Activated T-cell treated with anti-CD3 and anti-CD28 coated beads for 24 hours (primary cell): ENCODE data around the gene ADGRG2.

Source experiments
- DNase-seq: peaks from one replicate; pipeline ENCODE4 v3.0.0-alpha.2; 2020; ENCODE audit warnings: low read depth

ADGRG2 gene, protein sequence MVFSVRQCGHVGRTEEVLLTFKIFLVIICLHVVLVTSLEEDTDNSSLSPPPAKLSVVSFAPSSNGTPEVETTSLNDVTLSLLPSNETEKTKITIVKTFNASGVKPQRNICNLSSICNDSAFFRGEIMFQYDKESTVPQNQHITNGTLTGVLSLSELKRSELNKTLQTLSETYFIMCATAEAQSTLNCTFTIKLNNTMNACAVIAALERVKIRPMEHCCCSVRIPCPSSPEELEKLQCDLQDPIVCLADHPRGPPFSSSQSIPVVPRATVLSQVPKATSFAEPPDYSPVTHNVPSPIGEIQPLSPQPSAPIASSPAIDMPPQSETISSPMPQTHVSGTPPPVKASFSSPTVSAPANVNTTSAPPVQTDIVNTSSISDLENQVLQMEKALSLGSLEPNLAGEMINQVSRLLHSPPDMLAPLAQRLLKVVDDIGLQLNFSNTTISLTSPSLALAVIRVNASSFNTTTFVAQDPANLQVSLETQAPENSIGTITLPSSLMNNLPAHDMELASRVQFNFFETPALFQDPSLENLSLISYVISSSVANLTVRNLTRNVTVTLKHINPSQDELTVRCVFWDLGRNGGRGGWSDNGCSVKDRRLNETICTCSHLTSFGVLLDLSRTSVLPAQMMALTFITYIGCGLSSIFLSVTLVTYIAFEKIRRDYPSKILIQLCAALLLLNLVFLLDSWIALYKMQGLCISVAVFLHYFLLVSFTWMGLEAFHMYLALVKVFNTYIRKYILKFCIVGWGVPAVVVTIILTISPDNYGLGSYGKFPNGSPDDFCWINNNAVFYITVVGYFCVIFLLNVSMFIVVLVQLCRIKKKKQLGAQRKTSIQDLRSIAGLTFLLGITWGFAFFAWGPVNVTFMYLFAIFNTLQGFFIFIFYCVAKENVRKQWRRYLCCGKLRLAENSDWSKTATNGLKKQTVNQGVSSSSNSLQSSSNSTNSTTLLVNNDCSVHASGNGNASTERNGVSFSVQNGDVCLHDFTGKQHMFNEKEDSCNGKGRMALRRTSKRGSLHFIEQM

DNA sequence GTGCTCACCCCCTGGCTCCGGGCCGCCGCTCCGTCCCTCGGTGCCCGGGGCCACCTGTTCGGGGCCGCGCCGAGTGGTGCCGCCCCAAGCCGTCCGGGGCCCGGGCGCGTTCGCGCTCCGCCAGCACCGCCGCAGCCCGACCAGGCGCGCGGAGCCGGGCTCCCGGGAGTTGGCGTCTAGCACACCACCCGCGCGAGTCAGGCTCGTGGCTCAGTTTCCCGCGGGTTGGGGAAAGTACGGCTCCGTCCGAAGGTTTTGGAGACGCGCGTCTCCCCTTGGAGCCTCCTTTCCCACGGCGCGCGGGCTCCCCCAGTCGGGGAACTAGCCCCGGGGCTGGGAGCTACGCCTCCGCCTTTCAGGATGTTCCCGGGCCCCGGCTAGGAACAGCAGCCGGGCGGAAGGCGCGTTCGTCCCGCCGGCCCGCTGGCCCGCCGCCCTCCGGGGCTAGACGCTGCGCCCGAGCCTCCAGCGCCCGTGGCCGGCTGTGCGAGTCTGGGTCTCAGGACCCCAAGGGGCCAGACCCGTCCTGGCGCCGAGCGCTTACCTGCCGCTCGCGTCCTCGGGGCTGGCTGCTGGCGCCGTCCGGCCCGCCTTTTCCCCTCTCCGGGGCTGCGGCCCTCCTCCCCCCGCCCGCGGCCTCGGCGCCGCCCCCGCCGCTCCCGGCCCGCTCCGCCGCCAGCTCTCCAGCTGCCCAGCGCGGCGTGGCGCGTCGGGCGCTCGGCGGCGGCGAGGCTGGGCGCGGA is at the start of gene ADGRG2:
Gene ADGRG2 (minus strand): TSS at position 571 of the 743 bp plus-strand sequence. CDS start 53,634 bp downstream, outside the sequence.
- DNase-seq = no peak

DNA sequence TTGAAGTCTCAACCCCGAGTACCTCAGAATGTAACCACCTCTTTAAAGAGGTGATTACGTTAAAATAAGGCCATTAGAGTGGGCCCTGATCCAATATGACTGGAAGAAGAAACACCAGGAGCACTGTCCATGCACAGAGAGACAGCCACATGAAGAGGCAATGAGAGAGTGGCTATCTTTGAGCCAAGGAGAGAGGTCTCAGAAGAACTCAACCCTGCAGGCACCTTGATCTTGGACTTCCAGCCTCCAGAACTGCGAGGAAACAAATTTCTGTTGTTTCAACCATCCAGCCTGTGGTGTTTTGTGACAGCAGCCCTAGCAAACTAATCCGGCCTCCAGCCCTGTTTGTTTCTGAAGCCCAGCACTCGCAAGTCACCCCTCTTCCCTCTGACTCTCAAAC is 46.3 kb upstream of the ADGRG2 start:
- DNase-seq = no peak

DNA sequence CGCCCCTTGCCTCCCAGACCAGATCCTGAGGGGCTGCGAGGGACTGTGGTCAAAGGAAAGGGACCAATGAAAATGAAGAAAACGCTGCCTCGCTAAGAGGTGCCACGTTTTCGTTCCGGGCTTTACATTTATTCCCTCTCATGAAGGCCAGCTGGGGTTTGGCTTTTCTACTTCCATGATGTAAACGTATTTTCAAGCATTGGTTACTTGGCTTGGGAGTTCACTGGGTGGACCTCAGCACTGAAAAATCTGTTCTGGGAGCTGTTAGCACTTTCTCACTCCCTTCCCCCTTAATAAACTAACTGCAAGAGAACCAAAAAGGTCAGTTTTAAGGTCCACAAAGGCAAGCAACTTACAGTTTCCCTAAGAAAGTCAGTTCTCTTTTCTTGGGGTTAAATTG is 40.6 kb upstream of the ADGRG2 start:
- DNase-seq = no peak

DNA sequence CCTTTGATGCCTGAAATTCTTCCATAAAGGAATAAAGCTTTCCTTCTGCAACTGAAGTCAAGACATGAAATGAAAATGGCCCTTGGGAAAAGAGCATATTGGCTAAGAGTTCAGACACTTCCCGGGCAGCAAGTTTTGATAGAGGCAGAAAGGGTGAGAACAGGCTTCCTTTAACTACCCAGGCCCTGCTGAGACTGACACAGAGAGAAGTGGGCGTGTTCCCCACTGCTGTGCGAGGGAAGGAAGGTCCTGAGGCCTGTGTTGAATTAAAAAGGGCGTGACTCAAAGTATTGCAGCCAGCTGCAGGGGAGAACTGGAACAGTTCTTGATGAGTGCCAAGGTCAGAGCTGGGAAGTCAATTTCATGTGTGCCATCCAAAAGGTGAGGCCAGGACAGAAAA is 33.9 kb upstream of the ADGRG2 start:
- DNase-seq = no peak

DNA sequence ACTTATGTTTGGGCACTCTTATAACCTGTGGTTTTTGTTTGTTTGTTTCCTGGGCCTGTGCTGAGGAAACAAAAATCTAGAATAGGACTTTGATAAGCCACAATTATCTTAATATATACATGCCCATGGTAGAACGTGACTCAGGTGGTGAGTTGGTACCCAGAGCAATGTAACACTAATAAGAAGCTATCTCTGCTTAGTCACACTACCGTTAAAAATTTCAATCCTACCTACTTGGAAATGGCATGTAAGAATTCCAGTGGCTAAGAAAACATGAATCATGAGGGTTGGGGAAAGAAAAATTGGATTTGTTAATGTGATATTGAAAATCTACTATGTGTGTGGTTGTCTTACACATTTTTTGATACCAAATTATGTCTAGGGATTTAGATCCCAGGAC is 30.5 kb upstream of the ADGRG2 start:
- DNase-seq = no peak

DNA sequence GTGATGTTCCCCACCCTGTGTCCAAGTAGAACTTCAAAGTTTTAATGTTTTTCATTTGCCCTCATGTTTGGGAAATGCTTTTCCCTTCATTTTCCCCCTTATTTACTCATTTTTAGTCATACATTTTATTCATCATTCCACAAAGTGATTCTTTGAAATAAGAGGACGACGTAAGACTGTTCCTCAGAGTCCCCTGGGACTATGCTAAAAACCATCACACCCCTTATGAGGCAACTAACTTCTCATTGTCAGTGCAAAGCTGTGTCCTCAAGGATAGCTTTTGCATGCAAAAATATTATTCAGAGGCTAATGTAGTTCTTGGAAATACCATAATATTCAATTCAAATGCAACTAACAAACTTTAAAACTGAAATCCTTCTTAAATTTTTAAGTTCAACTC is 14.8 kb upstream of the ADGRG2 start:
- DNase-seq = no peak

DNA sequence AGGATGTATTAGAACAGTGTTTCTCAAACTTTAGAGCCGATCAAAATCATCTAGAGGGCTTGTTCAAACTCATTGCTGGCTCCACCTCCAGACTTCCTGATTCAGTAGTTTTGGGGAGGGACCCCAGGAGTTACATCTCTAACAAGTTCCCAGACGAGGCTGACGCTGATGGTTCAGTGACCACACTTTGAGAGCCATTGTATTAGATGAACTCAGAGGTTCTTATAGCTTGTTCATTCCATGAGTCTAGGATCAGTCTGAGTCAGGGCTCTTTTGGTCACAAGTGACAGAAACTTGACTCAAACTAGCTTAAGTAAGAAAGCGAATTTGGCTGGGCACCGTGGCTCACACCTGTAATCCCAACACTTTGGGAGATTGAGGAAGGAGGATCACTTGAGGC is 11.5 kb upstream of the ADGRG2 start:
- DNase-seq = no peak

DNA sequence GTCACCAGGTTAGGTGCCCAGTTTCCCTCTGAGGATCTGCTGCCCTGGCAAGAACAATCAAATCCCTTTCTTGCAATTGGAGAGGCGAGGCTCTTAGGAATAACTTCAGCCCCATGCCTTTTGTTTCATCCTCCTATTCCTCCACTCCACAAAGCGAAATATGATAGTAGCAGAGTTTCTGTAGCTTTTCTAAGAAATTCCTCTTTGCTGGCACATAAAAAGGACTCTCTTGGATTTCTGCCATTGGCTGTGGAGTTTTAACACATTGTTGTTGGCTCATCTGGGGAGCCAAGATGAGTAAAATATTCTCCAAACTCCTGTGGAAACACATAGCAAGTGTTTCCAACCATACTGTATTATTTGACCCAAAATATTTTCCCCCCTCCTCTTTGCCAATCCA is 11.0 kb upstream of the ADGRG2 start:
- no peak for DNase-seq

DNA sequence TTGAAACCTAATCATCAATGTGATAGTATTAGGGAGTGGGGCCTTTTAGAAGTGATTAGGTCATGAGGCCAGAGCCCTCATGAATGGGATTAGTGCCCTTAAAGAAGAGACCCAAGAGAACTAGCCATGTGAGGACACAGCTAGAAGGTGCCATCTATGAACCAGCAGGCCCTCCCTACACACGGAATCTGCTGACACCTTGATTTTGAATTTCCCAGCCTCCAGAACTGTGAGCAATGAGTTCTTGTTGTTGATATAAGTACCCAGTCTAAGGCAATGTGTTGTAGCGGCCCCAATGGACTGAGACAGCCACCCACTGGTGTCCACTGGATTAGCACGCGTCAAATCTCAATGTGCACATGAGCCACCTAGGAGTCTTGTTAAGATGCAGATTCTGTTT is 8.4 kb upstream of the ADGRG2 start:
- DNase-seq = no peak

DNA sequence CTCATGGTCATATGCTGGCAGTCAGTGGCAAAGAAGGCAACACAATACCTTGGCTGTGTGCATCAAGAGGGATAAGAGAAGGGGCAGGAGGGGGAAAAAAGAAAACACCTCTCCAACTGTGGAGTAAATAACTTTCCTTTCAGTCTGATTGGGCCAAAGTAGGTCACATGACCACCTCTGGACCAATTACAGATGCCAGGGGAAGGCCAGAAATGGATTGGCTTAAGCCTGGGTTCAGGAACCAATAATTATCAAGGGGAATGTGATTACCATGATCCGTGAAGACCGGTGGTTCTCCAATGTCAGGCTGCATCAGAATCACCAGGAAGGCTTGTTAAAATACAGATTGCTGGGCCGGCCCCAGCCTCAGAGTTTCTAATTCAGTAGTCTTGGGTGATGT is 7.4 kb upstream of the ADGRG2 start:
- no peak for DNase-seq

DNA sequence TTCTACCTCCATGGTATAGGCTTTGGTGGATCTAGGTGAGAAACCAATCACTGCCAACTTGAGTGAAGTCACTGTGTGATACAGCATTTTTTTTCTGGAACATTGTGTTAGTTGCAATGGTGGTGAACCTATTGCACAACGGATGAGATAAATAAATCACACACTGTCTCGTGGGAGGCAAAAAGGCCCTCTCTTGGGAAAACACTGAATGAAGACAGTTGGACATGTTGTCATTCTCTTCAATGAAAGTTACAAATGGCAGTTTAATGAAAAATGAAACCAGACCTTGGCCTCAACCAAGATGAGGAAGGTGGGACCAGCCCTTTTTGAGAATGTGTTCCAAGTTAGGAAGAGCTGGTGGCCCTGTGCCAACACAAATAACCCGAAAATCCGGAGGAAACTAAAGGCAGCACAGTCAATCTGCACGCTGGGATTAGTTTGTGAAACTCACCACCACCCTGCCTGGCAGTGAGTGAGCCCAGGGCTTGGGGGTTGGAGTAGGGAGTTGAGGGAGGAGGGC is 5.4 kb upstream of the ADGRG2 start:
- DNase-seq = no peak

DNA sequence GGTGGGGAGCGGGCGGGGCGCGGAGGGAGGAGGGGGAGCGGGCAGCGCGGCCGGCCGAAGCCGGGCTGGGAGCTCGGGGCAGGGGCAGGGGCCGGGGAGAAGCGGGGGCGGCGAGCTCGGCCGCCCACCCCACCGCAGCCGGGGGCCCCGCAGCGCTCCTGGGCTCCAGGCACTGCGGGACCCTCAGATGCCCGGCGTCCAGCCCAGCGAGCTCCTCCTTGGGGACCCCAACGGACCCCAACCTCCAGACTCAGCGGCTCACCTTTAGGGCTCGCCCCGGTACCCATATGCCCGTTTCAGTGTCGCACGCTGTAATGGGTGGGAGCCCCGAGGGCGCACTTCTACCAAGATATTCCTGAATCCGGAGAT is 357 bp upstream of the ADGRG2 start:
- no peak for DNase-seq

DNA sequence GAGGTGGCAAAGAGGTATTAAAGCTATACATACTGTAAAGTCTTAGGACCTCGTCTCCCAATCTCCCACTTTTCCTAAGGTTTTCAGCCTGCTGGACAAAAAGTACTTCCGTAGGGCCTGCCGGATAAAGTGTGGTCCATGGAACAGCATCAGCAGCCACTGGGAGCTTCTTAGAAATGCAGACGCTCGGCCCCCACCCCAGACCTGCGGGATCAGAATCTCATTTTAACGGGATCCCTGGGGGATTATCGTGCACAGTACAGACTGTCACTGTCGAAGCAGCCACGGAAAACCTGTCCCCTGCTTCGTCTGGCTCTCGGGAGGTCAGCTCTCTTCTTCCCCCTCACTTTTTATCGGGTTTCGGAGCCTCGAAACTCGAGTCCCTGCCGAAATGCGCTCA is 802 bp downstream of the ADGRG2 start:
- DNase-seq = no peak

DNA sequence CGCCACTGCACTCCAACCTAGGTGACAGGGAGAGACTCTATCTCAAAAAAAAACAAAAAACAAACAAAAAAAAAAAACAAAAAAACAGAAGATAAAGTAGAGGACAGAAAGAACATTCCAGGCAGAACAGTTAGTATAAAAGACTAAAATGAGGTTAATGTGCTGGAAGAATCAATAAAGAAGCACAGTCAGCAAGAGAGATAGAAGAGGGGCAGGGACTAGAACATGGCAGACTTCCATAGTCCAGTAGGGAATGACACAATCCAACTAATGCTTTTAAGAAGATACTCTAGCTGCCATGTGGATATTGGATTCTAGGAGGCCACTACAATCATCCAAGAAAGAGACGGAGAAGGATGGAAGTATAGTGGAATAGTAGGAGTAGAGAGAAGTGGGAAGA is 11.6 kb downstream of the ADGRG2 start:
- DNase-seq = no peak

DNA sequence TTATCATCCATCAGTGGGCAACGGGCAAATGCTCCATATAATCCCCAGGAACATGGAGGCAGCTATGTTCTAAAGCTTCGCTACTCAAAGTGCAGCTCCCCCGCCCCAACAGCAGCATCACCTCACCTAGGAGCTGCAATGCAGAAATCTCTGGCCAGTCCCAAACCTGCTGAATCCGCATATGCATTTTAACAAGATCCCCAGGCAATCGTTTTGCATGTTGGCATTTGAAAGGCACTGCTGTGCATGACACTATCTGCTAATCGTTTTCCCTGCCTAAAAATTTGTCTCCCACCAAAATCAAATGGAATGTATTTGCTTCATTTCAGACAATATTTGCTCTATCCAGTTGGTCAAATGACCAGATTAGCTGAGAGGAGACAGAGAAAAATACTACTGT is 15.2 kb downstream of the ADGRG2 start:
- no peak for DNase-seq

DNA sequence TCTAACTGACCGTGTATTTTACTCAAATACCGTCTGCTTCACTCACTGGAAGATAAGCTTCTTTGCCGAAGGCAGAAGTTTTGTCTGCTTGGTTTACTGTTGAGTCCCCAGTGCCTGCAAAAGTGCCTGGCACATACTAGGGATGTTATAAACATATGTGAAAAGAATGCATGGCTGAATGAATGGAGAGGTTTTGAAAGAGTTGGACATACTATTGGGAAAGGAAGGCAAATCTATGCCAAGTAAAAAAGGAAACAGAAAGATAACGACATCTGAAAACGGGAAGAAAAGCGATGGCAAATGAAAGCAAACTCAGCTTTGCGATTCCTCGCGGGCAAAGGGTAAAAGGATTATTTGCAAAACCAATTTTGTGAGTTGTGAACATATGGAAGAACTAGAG is 21.7 kb downstream of the ADGRG2 start:
- no peak for DNase-seq

DNA sequence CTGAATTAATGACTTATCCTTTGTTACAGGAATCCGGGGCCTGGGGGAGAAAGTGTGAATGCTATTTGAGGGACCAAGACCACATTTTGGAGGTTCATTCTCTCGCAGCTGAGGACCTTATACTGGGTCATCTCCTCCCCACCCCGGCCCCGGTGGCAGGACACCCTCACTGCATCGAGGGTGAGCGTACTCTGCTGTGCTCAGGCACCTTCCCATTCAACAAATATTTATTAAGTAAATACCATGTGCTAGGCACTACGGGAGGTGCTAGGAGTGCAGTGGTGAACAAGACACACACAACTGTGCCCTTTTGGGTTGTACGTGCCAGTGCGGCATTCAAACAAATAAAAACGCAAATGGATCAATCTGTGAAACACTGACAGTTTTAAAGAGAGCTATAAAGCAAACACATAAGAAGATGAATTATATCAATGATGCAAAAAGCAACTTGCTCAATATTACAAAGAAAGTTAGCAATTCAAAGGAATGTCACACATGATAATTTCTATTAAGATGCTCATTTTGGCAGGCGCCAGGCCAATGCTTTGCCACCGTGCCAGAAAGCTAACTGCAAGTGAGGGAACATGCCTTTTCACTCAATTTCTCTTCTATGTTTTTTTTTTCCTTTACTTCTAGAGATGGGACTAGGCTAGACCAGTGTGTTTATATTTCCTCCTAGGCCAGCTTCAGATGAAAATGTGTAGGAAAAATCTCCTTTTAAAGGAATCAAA is 24.6 kb downstream of the ADGRG2 start:
- DNase-seq = no peak

DNA sequence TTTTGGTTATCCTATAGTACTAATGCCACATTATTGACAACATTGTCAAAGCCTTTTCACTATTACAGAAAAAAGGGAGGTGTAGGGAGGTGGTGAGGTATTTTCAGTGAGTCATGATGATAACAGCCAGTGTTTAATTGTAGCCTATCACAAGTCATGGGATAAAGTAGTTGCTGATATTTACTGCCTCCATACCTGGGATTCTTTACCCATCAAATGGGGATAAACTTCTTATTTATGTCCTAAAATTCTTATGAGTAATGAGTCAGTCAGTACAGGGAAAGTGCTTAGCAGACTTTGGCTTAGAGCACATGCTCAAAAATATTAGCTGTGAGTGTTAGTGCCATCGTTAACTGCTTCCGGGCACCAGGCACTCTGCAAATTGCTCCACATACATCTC is 25.7 kb downstream of the ADGRG2 start:
- DNase-seq = no peak

DNA sequence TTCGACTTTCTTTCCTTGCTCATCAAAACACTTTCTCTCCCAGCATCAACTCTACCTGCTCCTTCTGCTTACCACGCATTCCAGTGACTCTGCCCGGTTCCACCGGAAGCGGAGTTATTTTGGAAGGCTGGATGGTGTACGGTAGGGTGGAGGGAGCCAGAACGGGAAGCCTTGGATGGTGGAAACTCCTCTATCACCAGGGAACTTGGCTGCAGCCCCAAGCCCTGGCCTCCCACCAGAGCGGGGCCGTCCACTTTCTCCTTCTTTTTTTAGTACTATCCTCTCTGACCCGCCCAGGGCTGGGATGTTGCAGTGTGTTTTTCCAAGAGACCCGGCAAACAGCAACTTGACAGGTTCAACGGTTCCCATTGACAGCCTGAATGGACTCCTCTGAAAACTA is 27.6 kb downstream of the ADGRG2 start:
- DNase-seq = no peak

DNA sequence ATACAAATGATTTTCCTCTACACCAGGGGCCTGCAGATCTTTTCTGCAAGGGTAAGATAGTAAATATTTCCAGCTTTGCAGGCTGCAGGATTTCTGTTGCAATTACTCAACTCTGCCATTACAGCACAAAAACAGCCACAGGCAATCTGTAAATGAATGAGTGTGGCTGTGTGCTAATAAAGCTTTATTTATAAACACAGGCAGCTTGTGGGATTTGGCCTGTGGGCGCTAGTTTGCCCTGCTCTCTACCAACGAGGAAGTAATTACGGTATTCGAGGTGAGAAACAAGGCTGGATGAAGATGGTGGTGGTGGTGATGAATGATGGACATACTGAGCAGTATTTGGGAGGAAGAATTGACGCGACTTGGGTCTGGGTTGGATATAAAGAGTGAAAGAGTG is 30.7 kb downstream of the ADGRG2 start:
- DNase-seq = no peak

DNA sequence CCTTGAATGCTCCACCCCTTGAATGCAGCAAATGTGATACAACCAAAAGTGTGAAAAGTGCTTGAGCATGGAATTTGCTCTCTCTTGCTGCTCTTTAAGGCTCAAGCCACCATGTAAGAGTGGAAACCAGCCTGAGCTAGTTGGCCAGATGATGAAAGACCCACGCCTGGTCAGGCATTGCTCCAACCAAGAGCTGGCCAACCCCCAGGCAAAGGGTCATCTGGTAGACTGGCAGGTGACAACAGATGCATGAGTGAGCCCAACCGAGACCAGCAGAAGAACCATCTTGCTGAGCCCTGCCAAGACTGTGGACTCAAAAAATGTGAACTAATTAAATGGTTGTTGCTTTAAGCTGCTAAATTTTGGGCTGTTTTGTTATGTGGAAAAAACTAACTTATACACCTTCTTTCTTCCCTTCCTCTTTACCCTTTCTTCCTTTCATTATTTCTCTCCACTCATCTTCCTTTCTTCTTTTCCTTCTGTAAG is 32.7 kb downstream of the ADGRG2 start:
- no peak for DNase-seq
